Neutrophil (primary cell): ENCODE data around the gene FAM180B.
"Not testable (repeated sequence)": the region's sequence is repeated elsewhere in the genome, so short reads cannot be mapped to it uniquely, and the experiment has no call there.

Source experiments
- H3K27ac ChIP-seq: fragments of 200-600 bp; sonication (generic); 2 replicates; pipeline ENCODE4 v1.5.1; 2016; ENCODE audit warnings: mild to moderate bottlenecking, moderate library complexity
- H3K27me3 ChIP-seq: fragments of 200-600 bp; sonication (generic); 2 replicates; pipeline ENCODE4 v1.6.0; 2016; ENCODE audit warnings: mild to moderate bottlenecking
- H3K36me3 ChIP-seq: fragments of 200-600 bp; sonication (generic); 2 replicates; pipeline ENCODE4 v1.5.1; 2017
- H3K4me1 ChIP-seq, 2 experiments: fragments of 200-600 bp in 1 of 2; sonication (generic) in 1 of 2; 1 replicate in 1 of 2; 2 replicates in 1 of 2; pipeline versions ENCODE4 v1.5.1 to v1.6.1; 2013 to 2016; ENCODE audit warnings: low read depth in 1 of 2, low read length in 1 of 2, mild to moderate bottlenecking in 1 of 2, moderate library complexity in 1 of 2; ENCODE audit not compliant: control insufficient read depth in 1 of 2, insufficient read depth in 1 of 2
- H3K4me3 ChIP-seq, 2 experiments: fragments of 200-600 bp in 1 of 2; sonication (generic) in 1 of 2; 1 replicate in 1 of 2; 2 replicates in 1 of 2; pipeline ENCODE4 v1.5.1; 2013 to 2016; ENCODE audit warnings: low read depth in 1 of 2, low read length in 1 of 2, mild to moderate bottlenecking in 1 of 2, moderate library complexity in 1 of 2
- H3K9me3 ChIP-seq: fragments of 200-600 bp; sonication (generic); 2 replicates; pipeline ENCODE4 v1.5.1; 2016
- CTCF ChIP-seq: fragments of 200-600 bp; sonication (generic); IDR thresholded peaks from 2 replicates; pipeline ENCODE4 v1.5.1; 2016; ENCODE audit warnings: antibody characterized with exemption

Gene FAM180B

DNA sequence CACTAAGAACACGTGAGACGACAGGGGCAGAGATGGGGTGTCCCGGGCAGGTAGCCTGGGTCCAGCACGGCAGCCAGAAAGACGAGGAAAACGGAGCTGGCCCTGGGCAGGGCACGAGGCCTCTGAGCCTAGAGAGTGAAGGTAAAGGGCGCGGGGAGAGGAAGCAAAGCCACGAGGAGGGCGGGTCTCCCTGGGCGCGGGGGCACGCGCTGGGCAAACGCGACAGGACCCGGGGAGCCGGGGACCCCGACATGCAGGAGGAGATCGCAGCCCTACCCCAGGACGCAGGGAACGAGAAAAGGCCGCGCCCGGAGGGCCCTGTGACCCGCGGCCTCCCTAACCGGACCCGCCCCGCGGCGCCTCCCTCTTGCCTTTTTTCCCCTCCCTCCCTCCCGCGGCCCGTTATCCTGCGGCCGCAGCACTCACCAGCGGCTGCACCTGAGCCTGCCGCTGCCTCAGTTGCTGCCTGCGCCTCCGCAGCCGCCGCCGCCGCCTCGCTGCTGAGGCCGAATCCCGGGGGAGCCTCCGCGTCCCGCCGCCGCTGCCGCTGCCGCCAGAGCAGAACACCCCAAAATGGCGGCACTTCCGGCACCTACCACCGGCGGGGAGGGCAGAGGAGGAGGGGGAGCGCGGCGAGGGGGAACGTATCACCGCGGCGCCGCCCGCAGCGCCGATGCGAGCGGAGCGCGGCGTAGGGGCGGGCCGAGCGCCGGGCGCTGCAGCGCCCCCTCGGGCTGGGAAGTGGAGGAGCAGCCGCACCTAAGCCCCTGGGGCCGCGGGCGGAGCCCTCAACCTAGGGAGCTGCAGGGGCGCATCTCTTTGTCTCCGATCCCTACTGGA, 33.7 kb upstream of the FAM180B start, which contains the start of gene CELF1:
CELF1 (minus strand) TSS at position 567 of the 840 bp plus-strand sequence. CDS start 53,609 bp downstream, outside the sequence.
- Histone ChIP-seq H3K27ac (peak within 1 kb of the TSS; percentile 93), H3K9me3 (no peaks in the 10 kb centered on the region), H3K27me3 (no peaks in the 10 kb centered on the region), H3K4me3 (peak within 1 kb of the TSS; percentile 92 to 98), H3K36me3 (no peaks in the 10 kb centered on the region), H3K4me1 (peaks cover 50 to 51% of the 10 kb centered on the region in 2 experiments)
- peak; percentile 98 for TF ChIP-seq CTCF

DNA sequence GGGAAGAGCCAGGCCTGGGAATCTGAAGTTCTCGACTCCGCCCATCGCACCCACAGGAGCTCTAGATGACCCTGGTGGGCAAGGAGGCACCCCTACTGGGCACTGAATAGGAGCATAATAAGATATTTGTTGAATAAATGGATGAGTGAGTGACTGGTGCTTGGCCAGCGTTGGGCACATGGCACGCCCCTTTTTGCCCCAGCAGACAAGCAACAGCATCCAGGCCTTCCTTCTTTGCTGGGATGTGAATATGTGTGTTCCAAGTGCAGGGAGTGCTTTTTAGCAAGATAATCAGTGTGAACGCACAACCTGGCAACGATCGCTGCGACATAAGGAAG, 33.1 kb upstream of the FAM180B start:
- TF ChIP-seq CTCF = no peak
- no peaks in the 10 kb centered on the region for H3K27me3 ChIP-seq
- no peaks in the 10 kb centered on the region for H3K9me3 ChIP-seq
- peak overlapping the region; percentile 93 for H3K27ac ChIP-seq
- H3K36me3 ChIP-seq = no peaks in the 10 kb centered on the region
- peaks cover 45% of the 10 kb centered on the region in 2 experiments for H3K4me1 ChIP-seq
- H3K4me3 ChIP-seq = peak overlapping the region; percentile 92 to 98

DNA sequence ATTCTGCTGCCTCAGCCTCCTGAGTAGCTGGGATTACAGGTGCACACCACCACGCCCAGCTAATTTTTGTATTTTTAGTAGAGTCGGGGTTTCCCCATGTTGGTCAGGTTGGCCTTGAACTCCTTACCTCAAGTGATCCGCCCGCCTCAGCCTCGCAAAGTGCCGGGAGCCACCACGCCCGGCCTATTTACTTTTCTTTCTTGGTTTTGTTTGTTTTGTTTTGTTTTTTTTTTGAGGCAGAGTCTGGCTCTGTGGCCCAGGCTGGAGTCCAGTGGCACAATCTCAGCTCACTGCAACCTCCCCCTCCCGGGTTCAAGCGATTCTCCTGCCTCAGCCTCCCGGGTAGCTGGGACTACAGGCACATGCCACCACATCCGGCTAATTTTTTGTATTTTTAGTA, 29.5 kb upstream of the FAM180B start:
- not testable (repeated sequence) for H3K36me3 ChIP-seq, H3K4me3 ChIP-seq

DNA sequence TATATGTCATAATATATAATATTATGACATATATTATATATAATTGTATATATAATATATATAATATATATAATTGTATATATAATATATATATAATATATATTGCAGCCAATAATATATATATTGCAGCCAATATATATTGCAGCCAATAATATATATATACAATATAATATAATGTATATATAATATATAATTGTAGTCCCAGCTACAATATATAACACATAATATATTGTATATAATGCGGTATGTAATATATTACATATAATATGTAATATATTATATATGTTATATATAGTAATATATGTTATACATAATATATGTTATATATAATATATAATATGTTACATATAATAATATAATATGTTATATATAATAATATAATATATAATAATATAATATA, 27.8 kb upstream of the FAM180B start:
- Histone ChIP-seq H3K27ac (no peak overlapping the region), H3K4me3 (no peak overlapping the region), H3K27me3 (no peaks in the 10 kb centered on the region), H3K9me3 (no peaks in the 10 kb centered on the region), H3K36me3 (no peaks in the 10 kb centered on the region), H3K4me1 (no peaks in the 10 kb centered on the region)
- TF ChIP-seq CTCF = no peak

More for the DNA sequence above, 29.5 kb upstream of the FAM180B start:
- H3K27me3 ChIP-seq, H3K9me3 ChIP-seq, H3K27ac ChIP-seq: not testable (repeated sequence)
- peaks cover 9 to 11% of the 10 kb centered on the region in 2 experiments for H3K4me1 ChIP-seq

DNA sequence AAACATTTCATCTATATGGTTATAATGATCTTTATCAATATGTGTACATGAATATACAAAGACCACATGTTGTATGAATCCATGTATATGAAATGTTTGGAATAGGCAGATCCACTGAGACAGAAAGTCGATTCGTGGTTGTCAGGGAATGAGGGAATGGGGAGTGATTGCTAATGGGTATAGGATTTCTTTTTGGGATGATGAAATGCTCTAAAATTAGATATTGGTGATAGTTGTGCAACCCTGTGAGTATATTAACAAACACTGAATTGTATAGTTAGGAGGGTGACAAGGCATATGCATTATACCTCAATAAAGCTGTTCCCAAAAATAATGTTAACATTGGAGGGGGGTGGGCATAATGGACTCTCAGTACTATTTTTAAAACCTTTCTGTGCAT, 26.1 kb upstream of the FAM180B start:
- TF ChIP-seq CTCF = no peak
- H3K9me3 ChIP-seq = no peaks in the 10 kb centered on the region
- H3K4me3 ChIP-seq = no peak overlapping the region
- H3K27me3 ChIP-seq = no peaks in the 10 kb centered on the region
- H3K4me1 ChIP-seq = peaks cover 5 to 8% of the 10 kb centered on the region in 2 experiments
- no peak overlapping the region for H3K27ac ChIP-seq
- H3K36me3 ChIP-seq = no peaks in the 10 kb centered on the region

GRCh38 chr11:47562393-47562792, 24.1 kb upstream of the FAM180B start:
- not testable (repeated sequence) for H3K4me3 ChIP-seq, H3K27me3 ChIP-seq, H3K27ac ChIP-seq, H3K9me3 ChIP-seq, H3K36me3 ChIP-seq
- H3K4me1 ChIP-seq = peaks cover 15% of the 10 kb centered on the region in 2 experiments

DNA sequence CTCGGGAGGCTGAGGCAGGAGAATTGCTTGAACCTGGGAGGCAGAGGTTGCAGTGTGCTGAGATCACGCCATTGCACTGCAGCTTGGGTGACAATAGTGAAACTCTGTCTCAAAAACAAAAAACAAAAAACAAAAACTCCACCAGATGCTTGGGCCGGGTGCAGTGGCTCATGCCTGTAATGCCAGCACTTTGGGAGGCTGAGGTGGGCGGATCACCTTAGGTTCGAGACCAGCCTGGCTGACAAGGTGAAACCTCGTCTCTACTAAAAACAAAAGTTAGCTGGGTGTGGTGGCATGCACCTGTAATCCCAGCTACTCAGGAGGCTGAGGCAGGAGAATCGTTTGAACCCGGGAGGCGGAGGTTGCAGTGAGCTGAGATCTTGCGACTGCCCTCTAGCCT, 22.1 kb upstream of the FAM180B start:
- not testable (repeated sequence) for H3K9me3 ChIP-seq, H3K27me3 ChIP-seq, H3K27ac ChIP-seq, H3K4me3 ChIP-seq, H3K36me3 ChIP-seq
- H3K4me1 ChIP-seq = peaks cover 15% of the 10 kb centered on the region in 2 experiments
